Neural cell (in vitro differentiated cells): ENCODE results near the gene LDLRAD3.

ENCODE experiments used
- EP300 ChIP-seq: fragments of 450-650 bp; conservative IDR thresholded peaks from 2 replicates; pipeline ENCODE4 v1.6.1; 2014; ENCODE audit warnings: antibody characterized with exemption, mild to moderate bottlenecking, moderate library complexity; ENCODE audit not compliant: poor library complexity, severe bottlenecking
- EZH2 ChIP-seq: fragments of 200-600, 300-800 bp; shearing (Covaris generic), sonication (generic); IDR thresholded peaks from 2 replicates; pipeline ENCODE4 v1.6.1; 2014; ENCODE audit warnings: antibody characterized with exemption, low read length, borderline replicate concordance, mild to moderate bottlenecking; ENCODE audit not compliant: insufficient read depth, poor library complexity, severe bottlenecking
- MXI1 ChIP-seq: fragments of 450-650 bp; conservative IDR thresholded peaks from 2 replicates; pipeline ENCODE4 v1.6.1; 2014; ENCODE audit warnings: antibody characterized with exemption, mild to moderate bottlenecking; ENCODE audit not compliant: poor library complexity, severe bottlenecking
- POLR2AphosphoS5 ChIP-seq: IDR thresholded peaks from 2 replicates; pipeline ENCODE4 v1.6.1; 2012
- RAD21 ChIP-seq: fragments of 450-650 bp; conservative IDR thresholded peaks from 2 replicates; pipeline ENCODE4 v1.6.1; 2014; ENCODE audit warnings: antibody characterized with exemption, mild to moderate bottlenecking, moderate library complexity
- SMC3 ChIP-seq: fragments of 450-650 bp; conservative IDR thresholded peaks from 2 replicates; pipeline ENCODE4 v1.6.1; 2014; ENCODE audit warnings: antibody characterized with exemption, mild to moderate bottlenecking, moderate library complexity; ENCODE audit not compliant: poor library complexity
- TAF1 ChIP-seq: IDR thresholded peaks from 2 replicates; pipeline ENCODE4 v1.6.1; 2012; ENCODE audit warnings: low read depth
- TF ChIP-seq, protein P1 (sequence below): fragments of 450-650 bp; IDR thresholded peaks from 2 replicates; pipeline ENCODE4 v1.5.1; 2014; ENCODE audit warnings: antibody characterized with exemption, mild to moderate bottlenecking, moderate library complexity; ENCODE audit not compliant: poor library complexity, severe bottlenecking
- TF ChIP-seq, protein P2 (sequence below): IDR thresholded peaks from 2 replicates; pipeline ENCODE4 v1.6.1; 2012; ENCODE audit warnings: borderline replicate concordance

DNA sequence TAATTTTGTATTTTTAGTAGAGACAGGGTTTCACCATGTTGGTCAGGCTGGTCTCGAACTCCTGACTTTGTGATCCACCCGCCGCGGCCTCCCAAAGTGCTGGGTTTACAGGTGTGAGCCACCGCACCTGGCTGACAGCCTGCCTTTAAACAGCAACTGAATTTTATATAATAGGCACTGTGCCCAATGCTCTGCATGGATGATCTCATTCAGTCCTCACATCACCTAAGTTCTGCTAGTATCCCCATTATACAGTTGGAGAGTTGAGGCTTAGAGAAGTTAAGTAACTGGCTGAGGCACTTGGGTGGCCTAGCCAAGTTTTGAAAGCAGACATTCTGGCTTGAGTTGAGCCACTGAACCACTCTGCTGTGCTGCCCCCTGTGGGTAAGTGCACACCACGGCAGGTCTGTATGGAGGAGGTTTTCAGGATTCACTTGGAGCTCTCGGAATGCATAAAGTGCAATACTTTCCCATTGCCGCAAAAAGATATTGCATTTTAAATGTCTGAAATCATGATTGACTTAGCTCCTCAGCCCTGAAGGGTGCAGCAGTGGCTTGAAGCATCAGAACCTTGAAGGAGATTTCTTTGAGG lies 112.4 kb downstream of the LDLRAD3 start:
- TF ChIP-seq, protein P1, sequence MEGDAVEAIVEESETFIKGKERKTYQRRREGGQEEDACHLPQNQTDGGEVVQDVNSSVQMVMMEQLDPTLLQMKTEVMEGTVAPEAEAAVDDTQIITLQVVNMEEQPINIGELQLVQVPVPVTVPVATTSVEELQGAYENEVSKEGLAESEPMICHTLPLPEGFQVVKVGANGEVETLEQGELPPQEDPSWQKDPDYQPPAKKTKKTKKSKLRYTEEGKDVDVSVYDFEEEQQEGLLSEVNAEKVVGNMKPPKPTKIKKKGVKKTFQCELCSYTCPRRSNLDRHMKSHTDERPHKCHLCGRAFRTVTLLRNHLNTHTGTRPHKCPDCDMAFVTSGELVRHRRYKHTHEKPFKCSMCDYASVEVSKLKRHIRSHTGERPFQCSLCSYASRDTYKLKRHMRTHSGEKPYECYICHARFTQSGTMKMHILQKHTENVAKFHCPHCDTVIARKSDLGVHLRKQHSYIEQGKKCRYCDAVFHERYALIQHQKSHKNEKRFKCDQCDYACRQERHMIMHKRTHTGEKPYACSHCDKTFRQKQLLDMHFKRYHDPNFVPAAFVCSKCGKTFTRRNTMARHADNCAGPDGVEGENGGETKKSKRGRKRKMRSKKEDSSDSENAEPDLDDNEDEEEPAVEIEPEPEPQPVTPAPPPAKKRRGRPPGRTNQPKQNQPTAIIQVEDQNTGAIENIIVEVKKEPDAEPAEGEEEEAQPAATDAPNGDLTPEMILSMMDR = no peak
- TF ChIP-seq POLR2AphosphoS5 = no peak
- TF ChIP-seq TAF1 = no peak
- no peak for TF ChIP-seq EP300
- no peak for TF ChIP-seq EZH2
- TF ChIP-seq, protein P2, sequence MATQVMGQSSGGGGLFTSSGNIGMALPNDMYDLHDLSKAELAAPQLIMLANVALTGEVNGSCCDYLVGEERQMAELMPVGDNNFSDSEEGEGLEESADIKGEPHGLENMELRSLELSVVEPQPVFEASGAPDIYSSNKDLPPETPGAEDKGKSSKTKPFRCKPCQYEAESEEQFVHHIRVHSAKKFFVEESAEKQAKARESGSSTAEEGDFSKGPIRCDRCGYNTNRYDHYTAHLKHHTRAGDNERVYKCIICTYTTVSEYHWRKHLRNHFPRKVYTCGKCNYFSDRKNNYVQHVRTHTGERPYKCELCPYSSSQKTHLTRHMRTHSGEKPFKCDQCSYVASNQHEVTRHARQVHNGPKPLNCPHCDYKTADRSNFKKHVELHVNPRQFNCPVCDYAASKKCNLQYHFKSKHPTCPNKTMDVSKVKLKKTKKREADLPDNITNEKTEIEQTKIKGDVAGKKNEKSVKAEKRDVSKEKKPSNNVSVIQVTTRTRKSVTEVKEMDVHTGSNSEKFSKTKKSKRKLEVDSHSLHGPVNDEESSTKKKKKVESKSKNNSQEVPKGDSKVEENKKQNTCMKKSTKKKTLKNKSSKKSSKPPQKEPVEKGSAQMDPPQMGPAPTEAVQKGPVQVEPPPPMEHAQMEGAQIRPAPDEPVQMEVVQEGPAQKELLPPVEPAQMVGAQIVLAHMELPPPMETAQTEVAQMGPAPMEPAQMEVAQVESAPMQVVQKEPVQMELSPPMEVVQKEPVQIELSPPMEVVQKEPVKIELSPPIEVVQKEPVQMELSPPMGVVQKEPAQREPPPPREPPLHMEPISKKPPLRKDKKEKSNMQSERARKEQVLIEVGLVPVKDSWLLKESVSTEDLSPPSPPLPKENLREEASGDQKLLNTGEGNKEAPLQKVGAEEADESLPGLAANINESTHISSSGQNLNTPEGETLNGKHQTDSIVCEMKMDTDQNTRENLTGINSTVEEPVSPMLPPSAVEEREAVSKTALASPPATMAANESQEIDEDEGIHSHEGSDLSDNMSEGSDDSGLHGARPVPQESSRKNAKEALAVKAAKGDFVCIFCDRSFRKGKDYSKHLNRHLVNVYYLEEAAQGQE = no peak
- no peak for TF ChIP-seq MXI1
- TF ChIP-seq SMC3 = no peak
- TF ChIP-seq RAD21 = no peak
